Activated naive CD4-positive, alpha-beta T cell (primary cell): ENCODE data around the gene FURIN.
"Not testable (repeated sequence)": the region's sequence is repeated elsewhere in the genome, so short reads cannot be mapped to it uniquely, and the experiment has no call there.

Source experiments
- DNase-seq, 4 experiments: peaks; one replicate each; lab custom pipeline; 2025; lab: John Stamatoyannopoulos, UW

The FURIN gene

GRCh38 chr15:90844696-90845095 lies 23.7 kb upstream of the FURIN start:
- DNase-seq, result no peak

- no peak for DNase-seq
These were observed 23.0 kb upstream of the FURIN start for GRCh38 chr15:90845201-90845949.

- not testable (repeated sequence) for DNase-seq
These were observed 19.0 kb upstream of the FURIN start for GRCh38 chr15:90849424-90849823.

- DNase-seq, result no peak
These were observed 17.3 kb upstream of the FURIN start for GRCh38 chr15:90851114-90851513.

- DNase-seq, result no peak
These were observed 16.4 kb upstream of the FURIN start for GRCh38 chr15:90851940-90852339.

- DNase-seq, result no peak
These were observed 13.2 kb upstream of the FURIN start for GRCh38 chr15:90855139-90855538.

- DNase-seq, result no peak
These were observed 11.1 kb upstream of the FURIN start for GRCh38 chr15:90857337-90857736.

- no peak for DNase-seq
These were observed 10.4 kb upstream of the FURIN start for GRCh38 chr15:90857883-90858443.

- no peak for DNase-seq
These were observed 8.9 kb upstream of the FURIN start for GRCh38 chr15:90859234-90860131.

- DNase-seq, result no peak
These were observed 7.9 kb upstream of the FURIN start for GRCh38 chr15:90860450-90860849.

GRCh38 chr15:90860942-90861675 lies 7.3 kb upstream of the FURIN start:
- DNase-seq, result no peak

GRCh38 chr15:90862487-90862886 lies 5.9 kb upstream of the FURIN start:
- no peak for DNase-seq

- DNase-seq, result no peak
These were observed 5.2 kb upstream of the FURIN start for GRCh38 chr15:90862964-90863778.

GRCh38 chr15:90863987-90864386 lies 4.4 kb upstream of the FURIN start:
- no peak for DNase-seq

- DNase-seq, result no peak
These were observed 3.9 kb upstream of the FURIN start for GRCh38 chr15:90864507-90864906.

- no peak for DNase-seq
These were observed 2.7 kb upstream of the FURIN start for GRCh38 chr15:90865702-90866101.

- DNase-seq, result no peak
These were observed 2.1 kb upstream of the FURIN start for GRCh38 chr15:90866161-90866715.

GRCh38 chr15:90866800-90867199 lies 1.6 kb upstream of the FURIN start:
- no peak for DNase-seq

GRCh38 chr15:90869140-90869541 lies 753 bp downstream of the FURIN start:
- no peak for DNase-seq

- no peak for DNase-seq
These were observed 1.4 kb downstream of the FURIN start for GRCh38 chr15:90869601-90870353.
